Osteoblast (primary cell): ENCODE measurements around the gene TMEM208. TPM values are rescaled to one million over a fixed set of nuclear protein-coding genes. Genes with fewer than 3 reads are reported as not detected.

Experiments
- DNase-seq: peaks from one replicate; pipeline ENCODE4 v3.0.0; 2011; ENCODE audit warnings: low spot score, mixed read lengths; ENCODE audit not compliant: insufficient read length; ENCODE audit errors: missing footprints
- H2AFZ ChIP-seq: 2 replicates; pipeline ENCODE4 v1.6.0; 2011; ENCODE audit warnings: mild to moderate bottlenecking, low read length
- H3K27ac ChIP-seq: 2 replicates; pipeline ENCODE4 v1.5.1; 2011; ENCODE audit warnings: mild to moderate bottlenecking, low read depth, low read length, moderate library complexity
- H3K27me3 ChIP-seq: 2 replicates; pipeline ENCODE4 v1.6.0; 2012; ENCODE audit warnings: mild to moderate bottlenecking, control low read depth, inconsistent platforms, low read length, moderate library complexity; ENCODE audit not compliant: insufficient read depth
- H3K36me3 ChIP-seq: 2 replicates; pipeline ENCODE4 v1.5.1; 2011; ENCODE audit warnings: mild to moderate bottlenecking, low read length, control low read depth, moderate library complexity; ENCODE audit not compliant: insufficient read depth
- H3K4me1 ChIP-seq: 2 replicates; pipeline ENCODE4 v1.5.1; 2011; ENCODE audit warnings: mild to moderate bottlenecking, low read length, control low read depth, moderate library complexity; ENCODE audit not compliant: insufficient read depth
- H3K4me2 ChIP-seq: 2 replicates; pipeline ENCODE4 v1.6.0; 2011; ENCODE audit warnings: mild to moderate bottlenecking, low read length; ENCODE audit not compliant: insufficient read depth
- H3K4me3 ChIP-seq: fragments of 200-600 bp; sonication (generic); 3 replicates; pipeline ENCODE4 v1.5.1; 2012; ENCODE audit warnings: mild to moderate bottlenecking, low read length, inconsistent platforms; ENCODE audit not compliant: insufficient read depth
- H3K79me2 ChIP-seq: 2 replicates; pipeline ENCODE4 v1.6.0; 2012; ENCODE audit warnings: mild to moderate bottlenecking, low read length, control low read depth, inconsistent platforms; ENCODE audit not compliant: insufficient read depth
- H3K9me3 ChIP-seq: 2 replicates; pipeline ENCODE4 v1.5.1; 2011; ENCODE audit warnings: low read depth, low read length, control low read depth
- H4K20me1 ChIP-seq: 2 replicates; pipeline ENCODE4 v1.6.0; 2012; ENCODE audit warnings: mild to moderate bottlenecking, low read length, control low read depth; ENCODE audit not compliant: insufficient read depth
- total RNA-seq: library from RNA; depleted of rRNA; stranded (reverse); fragments of >200 nt; gene quantifications from 2 replicates; pipeline ENCODE4 v1.2.3, GENCODE V29; 2012
- TF ChIP-seq, protein P1 (sequence below): IDR thresholded peaks from 2 replicates; pipeline ENCODE4 v1.5.1; 2011; ENCODE audit warnings: mild to moderate bottlenecking, low read depth, low read length, moderate library complexity; ENCODE audit errors: extremely low read depth

Gene TMEM208
- total RNA-seq, result 22.4 and 25.3 TPM in 2 replicates

DNA sequence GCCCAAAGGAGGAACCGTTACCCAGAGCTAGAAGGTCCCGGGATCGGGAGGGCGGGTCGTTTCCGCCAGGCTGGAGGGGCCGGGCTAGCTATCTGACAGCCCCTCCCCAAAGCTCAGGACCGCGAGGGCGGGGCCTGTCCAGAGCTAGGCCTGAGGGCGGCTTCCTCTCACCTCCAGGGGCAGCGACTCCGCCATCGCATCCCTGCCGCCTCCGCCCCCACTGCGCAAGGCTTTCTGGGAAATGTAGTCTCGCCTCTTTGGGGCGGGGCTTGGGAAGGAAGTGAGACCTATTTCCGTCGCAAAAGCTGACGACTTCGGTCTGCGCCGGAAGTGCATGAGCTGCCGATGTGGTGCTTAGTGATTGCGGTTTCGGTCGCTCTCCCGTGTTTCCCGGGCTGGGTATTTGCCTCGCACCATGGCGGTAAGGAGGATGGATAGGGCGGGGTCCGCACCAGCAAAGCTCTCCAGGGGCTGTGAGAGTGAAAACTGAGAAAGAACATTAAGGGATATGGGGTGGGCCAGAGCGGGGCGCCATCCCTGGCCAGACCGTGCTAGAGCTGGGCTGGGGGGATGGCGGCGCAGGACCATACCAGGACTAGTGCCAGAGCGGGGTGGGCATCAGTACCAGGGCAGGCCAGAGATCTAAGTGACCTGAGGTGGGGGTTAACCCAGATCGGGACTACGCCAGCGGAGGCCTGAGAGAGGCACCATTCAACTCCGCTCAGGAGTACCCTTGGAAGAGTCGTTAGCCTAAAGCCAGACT, at the start of gene TMEM208:
Gene TMEM208 (plus strand): TSS at position 327 of the 763 bp plus-strand sequence. CDS start 89 bp downstream, at position 416.
- H3K27me3 ChIP-seq, result no peaks in the 10 kb centered on the region
- peak within 1 kb of the TSS; percentile 96 for H2AFZ ChIP-seq
- H3K79me2 ChIP-seq, result peaks cover 53% of the 10 kb centered on the region
- peak within 1 kb of the TSS; percentile 97 for H3K4me2 ChIP-seq
- peaks cover 48% of the 10 kb centered on the region for H3K36me3 ChIP-seq
- peak within 1 kb of the TSS; percentile 94 for H3K27ac ChIP-seq
- peak within 1 kb of the TSS; percentile 100 for H3K4me3 ChIP-seq
- peaks cover 17% of the 10 kb centered on the region for H4K20me1 ChIP-seq
- peak; percentile 98 for DNase-seq
- H3K4me1 ChIP-seq, result peaks cover 16% of the 10 kb centered on the region
- H3K9me3 ChIP-seq, result no peaks in the 10 kb centered on the region
- TF ChIP-seq, protein P1, sequence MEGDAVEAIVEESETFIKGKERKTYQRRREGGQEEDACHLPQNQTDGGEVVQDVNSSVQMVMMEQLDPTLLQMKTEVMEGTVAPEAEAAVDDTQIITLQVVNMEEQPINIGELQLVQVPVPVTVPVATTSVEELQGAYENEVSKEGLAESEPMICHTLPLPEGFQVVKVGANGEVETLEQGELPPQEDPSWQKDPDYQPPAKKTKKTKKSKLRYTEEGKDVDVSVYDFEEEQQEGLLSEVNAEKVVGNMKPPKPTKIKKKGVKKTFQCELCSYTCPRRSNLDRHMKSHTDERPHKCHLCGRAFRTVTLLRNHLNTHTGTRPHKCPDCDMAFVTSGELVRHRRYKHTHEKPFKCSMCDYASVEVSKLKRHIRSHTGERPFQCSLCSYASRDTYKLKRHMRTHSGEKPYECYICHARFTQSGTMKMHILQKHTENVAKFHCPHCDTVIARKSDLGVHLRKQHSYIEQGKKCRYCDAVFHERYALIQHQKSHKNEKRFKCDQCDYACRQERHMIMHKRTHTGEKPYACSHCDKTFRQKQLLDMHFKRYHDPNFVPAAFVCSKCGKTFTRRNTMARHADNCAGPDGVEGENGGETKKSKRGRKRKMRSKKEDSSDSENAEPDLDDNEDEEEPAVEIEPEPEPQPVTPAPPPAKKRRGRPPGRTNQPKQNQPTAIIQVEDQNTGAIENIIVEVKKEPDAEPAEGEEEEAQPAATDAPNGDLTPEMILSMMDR, result no peak

DNA sequence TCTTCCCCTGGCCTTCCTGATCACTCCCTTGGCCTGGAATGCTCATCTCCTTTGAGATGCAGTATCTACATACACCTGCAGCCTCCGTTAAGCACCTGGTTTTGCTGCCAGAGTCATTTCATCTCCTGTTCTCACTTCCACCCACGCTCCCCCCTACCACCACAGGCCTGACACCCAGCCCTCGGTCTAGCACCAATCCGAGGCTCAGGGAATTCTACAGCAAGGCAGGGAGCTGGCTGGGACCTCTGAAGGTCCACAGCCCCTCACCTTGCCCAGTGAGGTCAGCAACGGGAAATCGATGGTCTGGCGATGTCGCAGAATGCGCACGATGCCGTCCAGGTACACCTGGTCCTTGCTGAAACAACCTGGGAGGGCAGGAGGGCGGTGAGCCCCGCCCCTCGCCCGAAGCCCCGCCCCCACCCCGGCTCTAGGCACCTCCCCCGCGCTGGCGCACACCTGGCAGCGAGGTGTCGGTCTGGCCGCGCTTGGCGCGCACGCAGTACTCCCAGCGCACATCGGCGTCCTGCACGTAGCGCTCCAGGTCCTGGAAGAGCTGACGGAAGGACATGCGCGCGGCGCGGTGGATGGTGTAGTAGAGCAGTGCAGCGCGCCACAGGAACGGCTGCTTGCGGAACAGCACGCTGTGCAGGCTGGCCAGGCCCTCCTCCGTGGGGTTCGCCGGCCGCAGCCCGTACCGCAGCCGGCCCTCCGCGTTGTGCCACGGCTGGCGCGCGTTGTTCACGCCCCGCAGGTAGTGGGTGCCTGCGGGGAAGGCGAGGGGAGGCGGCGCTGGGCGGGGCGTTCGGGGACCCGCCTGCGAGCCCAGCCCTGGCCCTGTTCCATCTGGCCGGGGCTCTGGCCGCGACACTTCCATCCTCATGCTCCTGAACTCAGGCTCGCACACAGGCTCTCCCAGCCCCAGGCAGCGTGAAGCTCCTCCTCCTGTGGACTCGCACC, 48.9 kb upstream of the TMEM208 start:
- TF ChIP-seq, protein P1, result no peak
- H3K4me2 ChIP-seq, result peak overlapping the region; percentile 82
- no peaks in the 10 kb centered on the region for H3K36me3 ChIP-seq
- H3K27ac ChIP-seq, result no peak overlapping the region
- H4K20me1 ChIP-seq, result peaks cover 37% of the 10 kb centered on the region
- no peaks in the 10 kb centered on the region for H3K9me3 ChIP-seq
- peaks cover 8% of the 10 kb centered on the region for H3K79me2 ChIP-seq
- DNase-seq, result peak; percentile 98
- no peaks in the 10 kb centered on the region for H3K27me3 ChIP-seq
- H3K4me1 ChIP-seq, result peaks cover 31% of the 10 kb centered on the region
- peak overlapping the region; percentile 66 for H3K4me3 ChIP-seq
- H2AFZ ChIP-seq, result no peak overlapping the region

DNA sequence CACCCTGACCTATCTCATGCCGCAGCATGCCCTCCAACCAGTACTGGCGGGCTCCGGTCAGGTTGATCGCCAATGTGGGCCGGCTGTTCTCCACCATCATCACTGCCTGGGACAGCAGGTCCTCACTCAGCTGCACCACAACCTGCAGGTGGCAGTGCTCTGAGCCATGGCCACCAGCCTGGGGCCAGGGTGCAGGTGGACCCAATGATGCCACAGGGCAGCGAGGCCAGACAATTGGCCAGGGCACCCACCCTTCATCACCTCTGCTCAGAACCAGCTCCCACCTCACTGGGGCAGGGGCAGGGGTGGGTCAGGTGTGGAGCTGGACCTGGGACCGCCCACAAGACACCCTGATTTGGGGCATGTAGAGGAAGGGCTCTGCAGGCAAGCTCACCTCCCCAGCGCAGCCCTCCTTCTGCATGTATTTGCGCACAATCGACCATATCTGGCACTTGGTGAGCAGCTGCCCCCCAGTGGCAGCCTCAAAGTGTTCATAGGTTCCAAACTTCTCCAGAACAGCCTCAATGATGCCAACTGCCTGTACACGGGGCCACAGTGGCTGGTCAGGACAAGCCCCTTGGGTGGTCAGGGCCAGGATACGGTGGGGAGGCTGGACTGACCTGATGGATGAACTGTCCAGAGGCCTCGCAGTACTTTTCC, 47.4 kb upstream of the TMEM208 start:
- H3K79me2 ChIP-seq, result peaks cover 11% of the 10 kb centered on the region
- TF ChIP-seq, protein P1, result peak; percentile 20
- H3K27me3 ChIP-seq, result no peaks in the 10 kb centered on the region
- no peak overlapping the region for H3K4me2 ChIP-seq
- no peaks in the 10 kb centered on the region for H3K9me3 ChIP-seq
- no peak for DNase-seq
- peaks cover 37% of the 10 kb centered on the region for H4K20me1 ChIP-seq
- no peaks in the 10 kb centered on the region for H3K36me3 ChIP-seq
- H2AFZ ChIP-seq, result no peak overlapping the region
- no peak overlapping the region for H3K4me3 ChIP-seq
- no peak overlapping the region for H3K27ac ChIP-seq
- peaks cover 28% of the 10 kb centered on the region for H3K4me1 ChIP-seq
